ENCODE results near the gene C1QTNF5.

DNA sequence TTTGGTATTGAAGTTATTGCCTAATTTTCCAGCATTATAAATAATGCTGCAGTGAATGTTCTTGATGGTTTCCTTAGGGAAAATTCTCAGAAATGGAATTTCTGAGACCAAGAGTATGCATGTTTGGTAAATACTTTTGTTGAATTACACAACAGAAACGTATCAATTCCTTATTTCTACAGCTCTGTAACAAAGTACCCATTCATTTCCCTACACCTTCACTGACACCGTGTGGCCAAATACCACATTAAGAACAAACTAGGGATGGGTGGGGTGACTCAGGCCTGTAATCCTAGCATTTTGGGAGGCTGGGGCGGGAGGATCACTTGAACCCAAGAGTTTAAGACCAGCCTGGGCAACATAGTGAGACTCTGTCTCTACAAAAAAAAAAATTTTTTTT lies 45.5 kb downstream of the C1QTNF5 start:
- TF ChIP-seq, protein P1, sequence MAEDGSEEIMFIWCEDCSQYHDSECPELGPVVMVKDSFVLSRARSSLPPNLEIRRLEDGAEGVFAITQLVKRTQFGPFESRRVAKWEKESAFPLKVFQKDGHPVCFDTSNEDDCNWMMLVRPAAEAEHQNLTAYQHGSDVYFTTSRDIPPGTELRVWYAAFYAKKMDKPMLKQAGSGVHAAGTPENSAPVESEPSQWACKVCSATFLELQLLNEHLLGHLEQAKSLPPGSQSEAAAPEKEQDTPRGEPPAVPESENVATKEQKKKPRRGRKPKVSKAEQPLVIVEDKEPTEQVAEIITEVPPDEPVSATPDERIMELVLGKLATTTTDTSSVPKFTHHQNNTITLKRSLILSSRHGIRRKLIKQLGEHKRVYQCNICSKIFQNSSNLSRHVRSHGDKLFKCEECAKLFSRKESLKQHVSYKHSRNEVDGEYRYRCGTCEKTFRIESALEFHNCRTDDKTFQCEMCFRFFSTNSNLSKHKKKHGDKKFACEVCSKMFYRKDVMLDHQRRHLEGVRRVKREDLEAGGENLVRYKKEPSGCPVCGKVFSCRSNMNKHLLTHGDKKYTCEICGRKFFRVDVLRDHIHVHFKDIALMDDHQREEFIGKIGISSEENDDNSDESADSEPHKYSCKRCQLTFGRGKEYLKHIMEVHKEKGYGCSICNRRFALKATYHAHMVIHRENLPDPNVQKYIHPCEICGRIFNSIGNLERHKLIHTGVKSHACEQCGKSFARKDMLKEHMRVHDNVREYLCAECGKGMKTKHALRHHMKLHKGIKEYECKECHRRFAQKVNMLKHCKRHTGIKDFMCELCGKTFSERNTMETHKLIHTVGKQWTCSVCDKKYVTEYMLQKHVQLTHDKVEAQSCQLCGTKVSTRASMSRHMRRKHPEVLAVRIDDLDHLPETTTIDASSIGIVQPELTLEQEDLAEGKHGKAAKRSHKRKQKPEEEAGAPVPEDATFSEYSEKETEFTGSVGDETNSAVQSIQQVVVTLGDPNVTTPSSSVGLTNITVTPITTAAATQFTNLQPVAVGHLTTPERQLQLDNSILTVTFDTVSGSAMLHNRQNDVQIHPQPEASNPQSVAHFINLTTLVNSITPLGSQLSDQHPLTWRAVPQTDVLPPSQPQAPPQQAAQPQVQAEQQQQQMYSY (CRISPR knock-in tag; IDR thresholded peaks at IDR 0.05): no peak
- TF ChIP-seq CBFB (CRISPR knock-in tag; IDR thresholded peaks at IDR 0.05; ENCODE audit: low read depth) (no peak), ESRRA (CRISPR knock-in tag; IDR thresholded peaks at IDR 0.05; ENCODE audit: borderline replicate concordance) (no peak), ZNF423 (CRISPR knock-in tag; IDR thresholded peaks at IDR 0.05) (no peak)
- TF ChIP-seq, protein P2, sequence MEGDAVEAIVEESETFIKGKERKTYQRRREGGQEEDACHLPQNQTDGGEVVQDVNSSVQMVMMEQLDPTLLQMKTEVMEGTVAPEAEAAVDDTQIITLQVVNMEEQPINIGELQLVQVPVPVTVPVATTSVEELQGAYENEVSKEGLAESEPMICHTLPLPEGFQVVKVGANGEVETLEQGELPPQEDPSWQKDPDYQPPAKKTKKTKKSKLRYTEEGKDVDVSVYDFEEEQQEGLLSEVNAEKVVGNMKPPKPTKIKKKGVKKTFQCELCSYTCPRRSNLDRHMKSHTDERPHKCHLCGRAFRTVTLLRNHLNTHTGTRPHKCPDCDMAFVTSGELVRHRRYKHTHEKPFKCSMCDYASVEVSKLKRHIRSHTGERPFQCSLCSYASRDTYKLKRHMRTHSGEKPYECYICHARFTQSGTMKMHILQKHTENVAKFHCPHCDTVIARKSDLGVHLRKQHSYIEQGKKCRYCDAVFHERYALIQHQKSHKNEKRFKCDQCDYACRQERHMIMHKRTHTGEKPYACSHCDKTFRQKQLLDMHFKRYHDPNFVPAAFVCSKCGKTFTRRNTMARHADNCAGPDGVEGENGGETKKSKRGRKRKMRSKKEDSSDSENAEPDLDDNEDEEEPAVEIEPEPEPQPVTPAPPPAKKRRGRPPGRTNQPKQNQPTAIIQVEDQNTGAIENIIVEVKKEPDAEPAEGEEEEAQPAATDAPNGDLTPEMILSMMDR (IDR thresholded peaks at IDR 0.05): no peak
- TF ChIP-seq, protein P3, sequence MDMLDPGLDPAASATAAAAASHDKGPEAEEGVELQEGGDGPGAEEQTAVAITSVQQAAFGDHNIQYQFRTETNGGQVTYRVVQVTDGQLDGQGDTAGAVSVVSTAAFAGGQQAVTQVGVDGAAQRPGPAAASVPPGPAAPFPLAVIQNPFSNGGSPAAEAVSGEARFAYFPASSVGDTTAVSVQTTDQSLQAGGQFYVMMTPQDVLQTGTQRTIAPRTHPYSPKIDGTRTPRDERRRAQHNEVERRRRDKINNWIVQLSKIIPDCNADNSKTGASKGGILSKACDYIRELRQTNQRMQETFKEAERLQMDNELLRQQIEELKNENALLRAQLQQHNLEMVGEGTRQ (CRISPR knock-in tag; IDR thresholded peaks at IDR 0.05): no peak
- TF ChIP-seq, protein P4, sequence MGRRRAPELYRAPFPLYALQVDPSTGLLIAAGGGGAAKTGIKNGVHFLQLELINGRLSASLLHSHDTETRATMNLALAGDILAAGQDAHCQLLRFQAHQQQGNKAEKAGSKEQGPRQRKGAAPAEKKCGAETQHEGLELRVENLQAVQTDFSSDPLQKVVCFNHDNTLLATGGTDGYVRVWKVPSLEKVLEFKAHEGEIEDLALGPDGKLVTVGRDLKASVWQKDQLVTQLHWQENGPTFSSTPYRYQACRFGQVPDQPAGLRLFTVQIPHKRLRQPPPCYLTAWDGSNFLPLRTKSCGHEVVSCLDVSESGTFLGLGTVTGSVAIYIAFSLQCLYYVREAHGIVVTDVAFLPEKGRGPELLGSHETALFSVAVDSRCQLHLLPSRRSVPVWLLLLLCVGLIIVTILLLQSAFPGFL (CRISPR knock-in tag; IDR thresholded peaks at IDR 0.05; ENCODE audit: borderline replicate concordance): no peak
- TF ChIP-seq, protein P5, sequence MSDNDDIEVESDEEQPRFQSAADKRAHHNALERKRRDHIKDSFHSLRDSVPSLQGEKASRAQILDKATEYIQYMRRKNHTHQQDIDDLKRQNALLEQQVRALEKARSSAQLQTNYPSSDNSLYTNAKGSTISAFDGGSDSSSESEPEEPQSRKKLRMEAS (CRISPR knock-in tag; IDR thresholded peaks at IDR 0.05): no peak
- TF ChIP-seq, protein P6, sequence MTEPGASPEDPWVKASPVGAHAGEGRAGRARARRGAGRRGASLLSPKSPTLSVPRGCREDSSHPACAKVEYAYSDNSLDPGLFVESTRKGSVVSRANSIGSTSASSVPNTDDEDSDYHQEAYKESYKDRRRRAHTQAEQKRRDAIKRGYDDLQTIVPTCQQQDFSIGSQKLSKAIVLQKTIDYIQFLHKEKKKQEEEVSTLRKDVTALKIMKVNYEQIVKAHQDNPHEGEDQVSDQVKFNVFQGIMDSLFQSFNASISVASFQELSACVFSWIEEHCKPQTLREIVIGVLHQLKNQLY (CRISPR knock-in tag; IDR thresholded peaks at IDR 0.05): no peak

All from WTC11 (cell line).